ENCODE data around the gene SLC7A6. TPM values are rescaled to one million over a fixed set of nuclear protein-coding genes. Genes with fewer than 3 reads are reported as not detected.

The SLC7A6 gene
- total RNA-seq: 6.5 TPM
- 10 to 100 TPM in 2 of 8 donors, 1 to 10 TPM in 6; 6.0 to 11.2 (median 7.8) TPM for polyA plus RNA-seq (ENCODE audit: insufficient read depth in 1 of 8, insufficient read length in 8 of 8, low replicate concordance in 1 of 8)
- long read RNA-seq, donor 1: 0 reads
- long read RNA-seq, donor 2: 0 reads
- long read RNA-seq, donor 3: 0 reads
- long read RNA-seq, donor 4: 0 reads
- long read RNA-seq, donor 5, partial matches to known transcripts: 0 of 1 reads
- long read RNA-seq, donor 5, other reads (novel, unspliced or antisense): 0 of 1 reads
- long read RNA-seq, donor 6: 0 reads
- long read RNA-seq, donor 7, full-length matches to known transcripts: 1 of 1 reads
- long read RNA-seq, donor 7, partial matches to known transcripts: 0 of 1 reads
- long read RNA-seq, donor 7, other reads (novel, unspliced or antisense): 0 of 1 reads
- long read RNA-seq, donor 8, partial matches to known transcripts: 0 of 6 reads
- long read RNA-seq, donor 8, other reads (novel, unspliced or antisense): 6 of 6 reads
- long read RNA-seq, donor 9: 0 reads
- long read RNA-seq, donor 10: 0 reads
- long read RNA-seq, donor 11: 0 reads

DNA sequence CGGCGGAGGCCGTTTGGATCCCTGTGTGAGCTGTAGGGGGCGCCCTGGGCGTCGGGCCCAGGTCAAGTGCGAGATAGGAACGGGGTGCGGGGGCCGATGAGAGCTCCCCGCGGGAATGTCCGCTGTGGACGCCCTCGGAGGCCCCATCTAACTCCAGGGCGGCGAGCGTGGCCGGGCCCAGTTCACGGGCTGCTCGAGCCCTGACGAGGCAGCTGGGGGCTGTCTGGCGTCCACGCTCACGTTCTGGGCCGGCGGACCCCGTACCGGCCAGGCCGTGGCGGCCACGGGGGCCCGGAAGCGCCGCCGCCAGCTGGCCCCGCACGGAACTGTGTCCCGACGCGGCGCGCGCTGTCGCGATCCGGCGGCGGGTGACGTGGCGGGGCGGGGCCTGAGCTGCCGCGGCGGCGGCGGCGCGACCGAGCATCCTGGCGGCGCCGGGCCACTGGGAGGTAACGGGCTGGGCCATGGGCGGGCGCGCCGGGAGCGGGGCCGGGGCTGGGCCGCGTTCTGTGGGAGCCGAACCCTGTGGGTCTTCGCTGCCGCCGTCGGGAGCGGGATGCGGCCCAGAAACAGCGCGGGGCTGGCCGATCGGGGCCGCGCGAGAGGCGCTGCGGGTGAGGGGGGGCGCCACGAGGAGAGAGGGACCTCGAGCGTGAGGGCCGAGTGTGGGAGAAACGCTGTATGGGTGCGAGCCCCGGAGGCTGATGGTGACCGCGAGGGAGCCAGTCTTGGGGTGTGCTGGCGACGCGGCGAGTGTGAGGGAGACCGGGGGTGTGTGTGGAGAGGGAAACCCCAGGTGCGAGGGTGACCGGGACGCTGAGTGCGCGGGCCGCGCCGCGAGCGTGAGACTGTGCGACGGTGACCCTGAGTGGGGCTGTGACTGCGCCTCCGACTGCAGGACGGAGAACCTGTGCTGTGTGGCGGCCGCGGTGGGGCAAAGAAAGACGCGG lies at the start of gene SLC7A6:
TSS of gene SLC7A6 (plus strand) at position 399 of the 950 bp plus-strand sequence. CDS start 10,201 bp downstream, outside the sequence.
- WGBS (ENCODE audit: insufficient coverage): under 1% methylated on average over 123 of the region's 123 CpGs
- DNase-seq: peak; percentile 79
- Histone ChIP-seq H3K9me3 (replicated peaks; ENCODE audit: control insufficient read depth, low read depth, low read length) (no peaks in the 10 kb centered on the region), H3K4me1 (ENCODE audit: control insufficient read depth, insufficient read depth, low read length) (peaks cover 17% of the 10 kb centered on the region), H3K36me3 (ENCODE audit: control insufficient read depth, insufficient read depth, low read length) (peaks cover 15% of the 10 kb centered on the region), H3K27ac (ENCODE audit: low read length) (peak within 1 kb of the TSS; percentile 92), H3K4me3 (ENCODE audit: low read length) (peak within 1 kb of the TSS; percentile 82), H3K27me3 (ENCODE audit: control insufficient read depth, insufficient read depth, low read length) (no peaks in the 10 kb centered on the region)

DNA sequence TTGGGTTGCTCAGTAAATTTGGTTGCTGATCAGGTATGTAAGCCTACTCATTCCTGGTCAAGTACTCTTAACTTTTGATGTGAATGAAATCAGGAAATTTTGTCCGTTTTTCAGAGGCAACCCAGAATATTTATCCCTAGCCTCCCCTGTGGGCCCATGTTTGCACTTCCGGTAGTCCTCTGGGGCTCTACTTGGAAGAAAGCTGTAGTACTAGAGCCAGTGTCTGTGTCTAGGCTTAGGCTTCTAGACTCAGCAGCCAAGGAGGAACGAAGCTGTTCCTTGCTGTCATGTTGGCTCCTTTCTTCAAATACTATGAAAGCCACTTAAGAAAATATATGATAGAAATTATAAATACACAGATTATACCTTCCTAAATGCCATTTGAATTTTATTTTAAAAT lies 49.6 kb upstream of the SLC7A6 start:
- no CpG with 5 or more reads among the region's 3 CpGs for WGBS (ENCODE audit: insufficient coverage)
- peak; percentile 19 for DNase-seq
- no peaks in the 10 kb centered on the region for H3K9me3 ChIP-seq (replicated peaks; ENCODE audit: control insufficient read depth, low read depth, low read length)

DNA sequence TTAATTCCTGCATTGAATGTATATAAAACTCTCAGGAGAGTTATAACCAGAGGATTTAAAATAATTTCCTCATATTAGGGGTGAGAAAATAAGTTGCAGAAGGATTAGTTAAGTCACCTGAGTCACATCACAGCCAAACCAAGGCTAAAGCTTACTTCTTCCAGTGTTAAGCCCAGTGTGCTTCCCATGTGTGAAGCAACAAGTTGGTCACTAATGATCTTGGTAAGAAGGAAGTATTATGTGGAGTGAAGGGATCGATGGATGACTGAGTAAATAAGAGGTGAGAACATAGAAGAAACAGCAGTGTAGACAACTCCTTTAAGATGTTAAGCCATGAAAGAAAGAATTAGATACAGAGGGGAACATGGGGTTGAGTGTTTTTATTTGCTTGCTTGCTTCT lies 49.0 kb upstream of the SLC7A6 start:
- no peak overlapping the region for H3K4me3 ChIP-seq (ENCODE audit: low read length)
- 80% methylated on average over 1 of the region's 1 CpG for WGBS (ENCODE audit: insufficient coverage)
- no peaks in the 10 kb centered on the region for H3K27me3 ChIP-seq (ENCODE audit: control insufficient read depth, insufficient read depth, low read length)
- no peaks in the 10 kb centered on the region for H3K9me3 ChIP-seq (replicated peaks; ENCODE audit: control insufficient read depth, low read depth, low read length)
- peaks cover 2% of the 10 kb centered on the region for H3K36me3 ChIP-seq (ENCODE audit: control insufficient read depth, insufficient read depth, low read length)
- H3K27ac ChIP-seq (ENCODE audit: low read length): no peak overlapping the region
- H3K4me1 ChIP-seq (ENCODE audit: control insufficient read depth, insufficient read depth, low read length): no peaks in the 10 kb centered on the region
- DNase-seq: no peak

More for the DNA sequence above, 49.6 kb upstream of the SLC7A6 start:
- Histone ChIP-seq H3K36me3 (ENCODE audit: control insufficient read depth, insufficient read depth, low read length) (peaks cover 2% of the 10 kb centered on the region), H3K4me3 (ENCODE audit: low read length) (no peak overlapping the region), H3K27me3 (ENCODE audit: control insufficient read depth, insufficient read depth, low read length) (no peaks in the 10 kb centered on the region), H3K27ac (ENCODE audit: low read length) (no peak overlapping the region), H3K4me1 (ENCODE audit: control insufficient read depth, insufficient read depth, low read length) (no peaks in the 10 kb centered on the region)

DNA sequence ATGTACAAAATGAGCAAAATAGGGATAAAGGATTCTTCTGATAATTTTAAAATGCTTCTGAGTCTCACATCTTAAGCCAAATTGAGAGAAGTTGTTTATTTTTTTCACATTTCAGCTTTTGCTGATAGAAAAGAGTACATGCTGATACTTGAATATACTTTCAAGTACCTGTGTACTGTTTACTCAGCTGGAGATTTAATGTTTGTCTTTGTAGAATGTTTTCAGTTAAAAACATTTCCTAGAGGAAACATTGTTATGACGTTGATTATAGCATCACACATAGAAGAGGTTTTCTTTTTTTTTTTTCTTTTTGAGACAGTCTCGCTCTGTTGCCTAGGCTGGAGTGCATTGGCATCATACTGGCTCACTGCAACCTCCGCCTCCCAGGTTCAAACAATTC lies 48.1 kb upstream of the SLC7A6 start:
- no peak for DNase-seq
- Histone ChIP-seq H3K27me3 (ENCODE audit: control insufficient read depth, insufficient read depth, low read length) (no peaks in the 10 kb centered on the region), H3K4me3 (ENCODE audit: low read length) (no peak overlapping the region), H3K4me1 (ENCODE audit: control insufficient read depth, insufficient read depth, low read length) (no peaks in the 10 kb centered on the region), H3K36me3 (ENCODE audit: control insufficient read depth, insufficient read depth, low read length) (peaks cover 2% of the 10 kb centered on the region), H3K27ac (ENCODE audit: low read length) (no peak overlapping the region), H3K9me3 (replicated peaks; ENCODE audit: control insufficient read depth, low read depth, low read length) (no peaks in the 10 kb centered on the region)
- WGBS (ENCODE audit: insufficient coverage): no CpG with 5 or more reads among the region's 3 CpGs

DNA sequence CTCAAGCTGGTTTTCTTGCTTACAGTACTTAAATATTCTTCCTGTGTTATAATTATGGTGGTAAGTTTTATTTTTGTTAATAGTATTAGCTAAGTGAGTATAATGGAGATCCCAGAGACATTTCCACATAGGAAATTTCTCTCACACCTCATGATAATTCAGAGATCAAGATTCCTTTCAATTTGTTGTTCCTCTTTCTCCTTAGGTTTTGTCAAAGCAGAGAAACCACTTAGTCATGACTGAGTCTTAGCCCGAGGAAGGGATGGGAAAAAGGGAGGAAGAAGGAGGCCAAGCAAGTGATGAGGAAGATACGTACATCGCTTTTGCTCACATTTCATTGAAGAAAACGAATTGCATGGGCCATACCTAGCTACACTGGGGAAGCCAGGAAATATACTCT lies 46.8 kb upstream of the SLC7A6 start:
- H3K4me1 ChIP-seq (ENCODE audit: control insufficient read depth, insufficient read depth, low read length): no peaks in the 10 kb centered on the region
- no peak for DNase-seq
- WGBS (ENCODE audit: insufficient coverage): 80% methylated on average over 2 of the region's 4 CpGs
- H3K27ac ChIP-seq (ENCODE audit: low read length): no peak overlapping the region
- no peaks in the 10 kb centered on the region for H3K9me3 ChIP-seq (replicated peaks; ENCODE audit: control insufficient read depth, low read depth, low read length)
- no peak overlapping the region for H3K4me3 ChIP-seq (ENCODE audit: low read length)
- H3K36me3 ChIP-seq (ENCODE audit: control insufficient read depth, insufficient read depth, low read length): peaks cover 2% of the 10 kb centered on the region
- no peaks in the 10 kb centered on the region for H3K27me3 ChIP-seq (ENCODE audit: control insufficient read depth, insufficient read depth, low read length)

DNA sequence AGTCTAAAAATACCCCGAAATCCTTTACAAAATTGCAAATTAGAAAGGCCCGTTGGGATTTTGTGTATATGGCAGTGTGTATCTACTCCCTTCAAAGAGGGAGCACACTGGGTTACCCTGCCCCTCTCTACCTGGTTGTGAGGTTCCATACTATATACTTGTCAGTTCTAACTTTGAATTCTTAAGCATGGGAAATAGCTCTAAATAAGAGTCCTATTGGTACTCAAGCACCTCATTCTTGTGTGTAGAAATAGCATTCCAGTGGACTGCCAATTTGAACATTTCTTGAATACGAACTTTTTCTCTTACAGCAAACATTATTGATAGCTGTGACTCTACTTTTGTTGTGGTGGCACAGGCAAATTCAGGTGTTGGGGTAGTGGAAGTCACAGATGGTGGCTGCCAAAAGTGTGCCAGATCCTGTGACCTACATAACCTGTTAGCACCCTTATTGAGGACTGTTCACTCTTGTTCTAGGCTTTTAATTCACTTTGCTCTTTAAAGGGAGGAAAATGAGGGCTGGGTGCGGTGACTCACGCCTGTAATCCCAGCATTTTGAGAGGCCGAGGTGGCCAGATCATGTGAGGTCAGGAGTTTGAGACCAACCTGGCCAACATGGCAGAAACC lies 44.5 kb upstream of the SLC7A6 start:
- Histone ChIP-seq H3K36me3 (ENCODE audit: control insufficient read depth, insufficient read depth, low read length) (peaks cover 5% of the 10 kb centered on the region), H3K9me3 (replicated peaks; ENCODE audit: control insufficient read depth, low read depth, low read length) (no peaks in the 10 kb centered on the region), H3K4me1 (ENCODE audit: control insufficient read depth, insufficient read depth, low read length) (no peaks in the 10 kb centered on the region), H3K27ac (ENCODE audit: low read length) (no peak overlapping the region), H3K27me3 (ENCODE audit: control insufficient read depth, insufficient read depth, low read length) (no peaks in the 10 kb centered on the region), H3K4me3 (ENCODE audit: low read length) (no peak overlapping the region)
- WGBS (ENCODE audit: insufficient coverage): 80% methylated on average over 2 of the region's 6 CpGs
- no peak for DNase-seq

DNA sequence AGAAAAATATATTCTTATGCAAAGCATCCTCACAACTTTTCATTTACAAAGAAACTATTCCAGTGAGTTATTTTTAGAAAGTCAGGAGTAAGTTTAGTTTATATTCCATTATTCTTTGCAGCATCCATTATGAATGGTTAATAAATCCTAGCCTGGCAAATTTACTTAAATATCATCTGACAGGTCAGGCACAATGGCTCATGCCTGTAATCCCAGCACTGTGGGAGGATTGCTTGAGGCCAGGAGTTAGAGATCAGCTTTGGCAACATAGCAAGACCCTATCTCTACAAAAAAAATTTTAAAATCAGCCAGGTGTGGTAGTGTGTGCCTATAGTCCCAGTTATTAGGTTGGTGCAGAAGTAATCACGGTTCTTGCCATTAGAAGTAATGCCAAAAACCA lies 41.3 kb upstream of the SLC7A6 start:
- peaks cover 17% of the 10 kb centered on the region for H3K36me3 ChIP-seq (ENCODE audit: control insufficient read depth, insufficient read depth, low read length)
- H3K4me3 ChIP-seq (ENCODE audit: low read length): no peak overlapping the region
- H3K27me3 ChIP-seq (ENCODE audit: control insufficient read depth, insufficient read depth, low read length): no peaks in the 10 kb centered on the region
- no CpG with 5 or more reads among the region's 1 CpG for WGBS (ENCODE audit: insufficient coverage)
- DNase-seq: no peak
- no peak overlapping the region for H3K27ac ChIP-seq (ENCODE audit: low read length)
- H3K9me3 ChIP-seq (replicated peaks; ENCODE audit: control insufficient read depth, low read depth, low read length): no peaks in the 10 kb centered on the region
- H3K4me1 ChIP-seq (ENCODE audit: control insufficient read depth, insufficient read depth, low read length): peaks cover 17% of the 10 kb centered on the region

DNA sequence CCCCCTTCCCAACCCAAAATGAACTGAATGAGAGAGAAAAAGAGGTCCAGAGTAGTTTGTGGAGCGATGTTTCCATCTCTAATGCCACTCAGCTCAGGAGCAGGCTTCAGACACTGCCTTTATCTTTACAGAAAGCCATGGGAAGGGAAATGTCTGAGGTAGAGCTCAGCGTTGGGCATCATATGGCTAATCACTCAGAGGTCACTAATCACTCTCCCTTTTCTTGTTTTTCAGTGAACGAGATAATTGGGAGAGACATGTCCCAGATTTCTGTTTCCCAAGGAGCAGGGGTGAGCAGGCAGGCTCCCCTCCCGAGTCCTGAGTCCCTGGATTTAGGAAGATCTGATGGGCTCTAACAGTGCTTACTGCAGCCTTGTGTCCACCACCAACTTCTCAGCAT lies 38.2 kb upstream of the SLC7A6 start:
- no peak for DNase-seq
- no peak overlapping the region for H3K27ac ChIP-seq (ENCODE audit: low read length)
- H3K27me3 ChIP-seq (ENCODE audit: control insufficient read depth, insufficient read depth, low read length): no peaks in the 10 kb centered on the region

DNA sequence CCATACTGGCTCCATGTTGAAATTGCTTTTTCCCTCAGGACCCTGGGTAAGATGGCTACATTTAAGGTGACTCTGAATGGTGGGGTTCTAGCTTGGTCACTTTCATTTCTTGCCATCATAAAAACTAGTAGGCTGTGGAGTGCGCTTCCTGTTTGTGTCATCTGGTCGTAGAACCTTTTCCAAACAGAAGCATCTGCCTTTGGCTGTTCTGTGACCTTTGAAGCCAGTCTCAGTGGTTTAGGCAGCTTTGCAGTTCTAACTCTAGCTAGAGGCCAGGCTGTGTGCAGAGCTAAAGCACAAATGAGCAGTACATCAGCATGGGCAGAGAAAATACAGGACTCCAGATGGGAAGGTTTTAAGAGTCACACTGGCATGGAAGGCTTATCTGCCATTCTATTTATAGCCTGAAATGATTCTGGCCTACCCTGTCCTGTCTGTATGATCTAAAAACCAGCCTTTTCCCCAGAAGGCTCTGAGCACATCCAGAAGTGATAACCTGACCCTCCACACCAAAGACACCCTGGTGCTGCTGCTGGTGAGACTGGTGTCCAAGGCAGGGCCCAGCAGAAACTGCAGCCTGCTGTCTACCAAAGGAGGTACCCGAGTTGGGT lies 37.0 kb upstream of the SLC7A6 start:
- peak overlapping the region; percentile 49 for H3K27ac ChIP-seq (ENCODE audit: low read length)
- 50% methylated on average over 1 of the region's 3 CpGs for WGBS (ENCODE audit: insufficient coverage)
- H3K4me3 ChIP-seq (ENCODE audit: low read length): no peak overlapping the region
- no peaks in the 10 kb centered on the region for H3K9me3 ChIP-seq (replicated peaks; ENCODE audit: control insufficient read depth, low read depth, low read length)
- H3K4me1 ChIP-seq (ENCODE audit: control insufficient read depth, insufficient read depth, low read length): peaks cover 28% of the 10 kb centered on the region
- H3K36me3 ChIP-seq (ENCODE audit: control insufficient read depth, insufficient read depth, low read length): peaks cover 35% of the 10 kb centered on the region
- no peak for DNase-seq
- no peaks in the 10 kb centered on the region for H3K27me3 ChIP-seq (ENCODE audit: control insufficient read depth, insufficient read depth, low read length)

More for the DNA sequence above, 38.2 kb upstream of the SLC7A6 start:
- Histone ChIP-seq H3K36me3 (ENCODE audit: control insufficient read depth, insufficient read depth, low read length) (peaks cover 29% of the 10 kb centered on the region), H3K9me3 (replicated peaks; ENCODE audit: control insufficient read depth, low read depth, low read length) (no peaks in the 10 kb centered on the region), H3K4me3 (ENCODE audit: low read length) (no peak overlapping the region), H3K4me1 (ENCODE audit: control insufficient read depth, insufficient read depth, low read length) (peaks cover 28% of the 10 kb centered on the region)
- WGBS (ENCODE audit: insufficient coverage): no CpG with 5 or more reads among the region's 4 CpGs

Data from muscle of leg (tissue), 16 donors.